WTC11 (cell line): ENCODE results near the gene ZNF235. TPM values are rescaled to one million over a fixed set of nuclear protein-coding genes. Genes with fewer than 3 reads are reported as not detected.

Experiments
- ATAC-seq: fragments of 200-7000 bp; cut with Tn5 transposase; 2 replicates; pipeline ENCODE4 v1.10.0; 2021; ENCODE audit warnings: mild to moderate bottlenecking, moderate library complexity
- CTCF ChIA-PET: fragments of 300-600 bp; sonication (Branson Sonifier 250); formaldehyde crosslinking; loops from one replicate; lab custom pipeline; 2021; ENCODE audit warnings: antibody characterized with exemption; lab: Charles Lee
- POLR2A ChIA-PET: fragments of 350-600 bp; sonication (Branson Sonifier 250); formaldehyde crosslinking; loops from one replicate; lab custom pipeline; 2021; ENCODE audit warnings: antibody characterized with exemption; lab: Charles Lee
- DNase-seq: peaks from one replicate; pipeline ENCODE4 v3.0.0; 2021; ENCODE audit warnings: low spot score
- H3K27ac Mint-ChIP-seq: 2 replicates; pipeline ENCODE4 v1.8.0; 2021; ENCODE audit warnings: mixed read lengths
- H3K27me3 Mint-ChIP-seq: 2 replicates; pipeline ENCODE4 v1.8.0; 2021; ENCODE audit warnings: low read depth, mild to moderate bottlenecking, moderate library complexity, mixed read lengths
- H3K36me3 Mint-ChIP-seq: 2 replicates; pipeline ENCODE4 v1.8.0; 2021; ENCODE audit warnings: mixed read lengths
- H3K4me1 Mint-ChIP-seq: 2 replicates; pipeline ENCODE4 v1.8.0; 2022; ENCODE audit warnings: mixed read lengths
- H3K4me3 Mint-ChIP-seq: 2 replicates; pipeline ENCODE4 v1.8.0; 2021; ENCODE audit warnings: mild to moderate bottlenecking, moderate library complexity, mixed read lengths
- H3K9me3 Mint-ChIP-seq: 2 replicates; pipeline ENCODE4 v1.8.0; 2021; ENCODE audit warnings: mixed read lengths
- ESRRA ChIP-seq: sonication (generic); formaldehyde crosslinking; IDR thresholded peaks from 2 replicates; pipeline ENCODE4 v1.8.1; 2022; ENCODE audit warnings: mild to moderate bottlenecking, missing genetic modification reagents, borderline replicate concordance
- FOXK1 ChIP-seq: sonication (generic); formaldehyde crosslinking; IDR thresholded peaks from 2 replicates; pipeline ENCODE4 v1.8.0; 2022; ENCODE audit warnings: mild to moderate bottlenecking, moderate library complexity, missing genetic modification reagents
- HMGXB4 ChIP-seq: sonication (generic); formaldehyde crosslinking; IDR thresholded peaks from 2 replicates; pipeline ENCODE4 v1.8.1; 2023; ENCODE audit warnings: mild to moderate bottlenecking, moderate library complexity, missing genetic modification reagents
- JAZF1 ChIP-seq: fragments of 250-450 bp; sonication (Bioruptor Pico); IDR thresholded peaks from 2 replicates; pipeline ENCODE4 v1.9.0; 2021; ENCODE audit warnings: moderate library complexity, mild to moderate bottlenecking, inconsistent platforms
- MYBL2 ChIP-seq: sonication (generic); formaldehyde crosslinking; IDR thresholded peaks from 2 replicates; pipeline ENCODE4 v1.8.1; 2023; ENCODE audit warnings: mild to moderate bottlenecking, moderate library complexity, missing genetic modification reagents
- PRDM15 ChIP-seq: sonication (generic); formaldehyde crosslinking; IDR thresholded peaks from 2 replicates; pipeline ENCODE4 v1.8.0; 2022; ENCODE audit warnings: missing genetic modification reagents
- PRRX2 ChIP-seq: fragments of 250-450 bp; sonication (Bioruptor Pico); IDR thresholded peaks from 2 replicates; pipeline ENCODE4 v1.8.0; 2021; ENCODE audit warnings: mild to moderate bottlenecking
- TCF7 ChIP-seq: sonication (generic); formaldehyde crosslinking; IDR thresholded peaks from 2 replicates; pipeline ENCODE4 v1.8.0; 2022; ENCODE audit warnings: mild to moderate bottlenecking, low read depth, missing genetic modification reagents, moderate library complexity
- ZNF138 ChIP-seq: sonication (generic); formaldehyde crosslinking; conservative IDR thresholded peaks from 2 replicates; pipeline ENCODE4 v1.8.1; 2022; ENCODE audit warnings: mild to moderate bottlenecking, moderate library complexity, missing genetic modification reagents
- ZNF232 ChIP-seq: sonication (generic); formaldehyde crosslinking; IDR thresholded peaks from 2 replicates; pipeline ENCODE4 v1.8.0; 2022; ENCODE audit warnings: mild to moderate bottlenecking, missing genetic modification reagents
- ZNF423 ChIP-seq: fragments of 250-450 bp; sonication (Bioruptor Pico); IDR thresholded peaks from 2 replicates; pipeline ENCODE4 v2.1.2; 2022; ENCODE audit warnings: mild to moderate bottlenecking, moderate library complexity
- ZNF512 ChIP-seq: sonication (generic); formaldehyde crosslinking; IDR thresholded peaks from 2 replicates; pipeline ENCODE4 v1.8.1; 2022; ENCODE audit warnings: missing genetic modification reagents, borderline replicate concordance
- ZNF671 ChIP-seq: fragments of 250-450 bp; sonication (Bioruptor Pico); IDR thresholded peaks from 2 replicates; pipeline ENCODE4 v1.8.0; 2021; ENCODE audit warnings: mild to moderate bottlenecking
- total RNA-seq: library from RNA; stranded (reverse); gene quantifications from 3 replicates; pipeline ENCODE4 v1.2.3, GENCODE V29; 2021
- TF ChIP-seq, protein P1 (sequence below): sonication (generic); formaldehyde crosslinking; IDR thresholded peaks from 2 replicates; pipeline ENCODE4 v1.8.1; 2023; ENCODE audit warnings: mild to moderate bottlenecking, missing genetic modification reagents
- TF ChIP-seq, protein P2 (sequence below): sonication (generic); formaldehyde crosslinking; IDR thresholded peaks from 2 replicates; pipeline ENCODE4 v1.8.1; 2022; ENCODE audit warnings: mild to moderate bottlenecking, missing genetic modification reagents, moderate library complexity, borderline replicate concordance
- TF ChIP-seq, protein P3 (sequence below): fragments of 250-450 bp; sonication (Bioruptor Pico); IDR thresholded peaks from 2 replicates; pipeline ENCODE4 v2.1.2; 2022; ENCODE audit warnings: mild to moderate bottlenecking, moderate library complexity
- TF ChIP-seq, protein P4 (sequence below): sonication (generic); formaldehyde crosslinking; IDR thresholded peaks from 2 replicates; pipeline ENCODE4 v1.8.1; 2022; ENCODE audit warnings: low read depth, mild to moderate bottlenecking, moderate library complexity, missing genetic modification reagents, borderline replicate concordance
- TF ChIP-seq, protein P5 (sequence below): fragments of 250-450 bp; sonication (Bioruptor Pico); IDR thresholded peaks from 2 replicates; pipeline ENCODE4 v1.9.0; 2021; ENCODE audit warnings: mild to moderate bottlenecking, borderline replicate concordance

The ZNF235 gene
- total RNA-seq, 1 experiment from 2014 or later = 3.9 TPM

GRCh38 chr19:44313231-44313630 is 8.4 kb upstream of the ZNF235 start:
- DNase-seq (no peak), ATAC-seq (no peak)
- Mint-ChIP-seq H3K27ac (no peak overlapping the region), H3K4me3 (no peak overlapping the region), H3K27me3 (peaks cover 25% of the 10 kb centered on the region), H3K9me3 (peaks cover 74% of the 10 kb centered on the region), H3K36me3 (peaks cover 41% of the 10 kb centered on the region), H3K4me1 (no peaks in the 10 kb centered on the region)
- CTCF ChIA-PET = interaction anchor here (0.7 kb wide), 1 partner anchor 267 kb away, joined by 4 read pairs; no protein-coding TSS in a partner anchor
- TF ChIP-seq ZNF671 (CRISPR knock-in tag) = no peak
- POLR2A ChIA-PET = no interaction called here

- Mint-ChIP-seq H3K27ac (no peak overlapping the region), H3K9me3 (peaks cover 48% of the 10 kb centered on the region), H3K36me3 (peaks cover 16% of the 10 kb centered on the region; the same call in 1 of the 2 replicates), H3K4me3 (no peak overlapping the region), H3K4me1 (peaks cover 8% of the 10 kb centered on the region), H3K27me3 (peaks cover 15% of the 10 kb centered on the region)
- ChIA-PET POLR2A (no interaction called here), CTCF (no interaction called here)
- ATAC-seq = no peak
- no peak for DNase-seq
- TF ChIP-seq MYBL2 (no peak), ESRRA (no peak), HMGXB4 (CRISPR knock-in tag) (no peak), ZNF512 (CRISPR knock-in tag) (no peak), TCF7 (no peak), JAZF1 (CRISPR knock-in tag) (no peak), ZNF138 (CRISPR knock-in tag) (no peak), ZNF423 (CRISPR knock-in tag) (no peak), PRRX2 (CRISPR knock-in tag) (no peak), FOXK1 (CRISPR knock-in tag) (no peak), ZNF232 (CRISPR knock-in tag) (no peak), PRDM15 (CRISPR knock-in tag) (no peak)
- TF ChIP-seq, protein P1, sequence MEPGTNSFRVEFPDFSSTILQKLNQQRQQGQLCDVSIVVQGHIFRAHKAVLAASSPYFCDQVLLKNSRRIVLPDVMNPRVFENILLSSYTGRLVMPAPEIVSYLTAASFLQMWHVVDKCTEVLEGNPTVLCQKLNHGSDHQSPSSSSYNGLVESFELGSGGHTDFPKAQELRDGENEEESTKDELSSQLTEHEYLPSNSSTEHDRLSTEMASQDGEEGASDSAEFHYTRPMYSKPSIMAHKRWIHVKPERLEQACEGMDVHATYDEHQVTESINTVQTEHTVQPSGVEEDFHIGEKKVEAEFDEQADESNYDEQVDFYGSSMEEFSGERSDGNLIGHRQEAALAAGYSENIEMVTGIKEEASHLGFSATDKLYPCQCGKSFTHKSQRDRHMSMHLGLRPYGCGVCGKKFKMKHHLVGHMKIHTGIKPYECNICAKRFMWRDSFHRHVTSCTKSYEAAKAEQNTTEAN (CRISPR knock-in tag) = no peak
- TF ChIP-seq, protein P2, sequence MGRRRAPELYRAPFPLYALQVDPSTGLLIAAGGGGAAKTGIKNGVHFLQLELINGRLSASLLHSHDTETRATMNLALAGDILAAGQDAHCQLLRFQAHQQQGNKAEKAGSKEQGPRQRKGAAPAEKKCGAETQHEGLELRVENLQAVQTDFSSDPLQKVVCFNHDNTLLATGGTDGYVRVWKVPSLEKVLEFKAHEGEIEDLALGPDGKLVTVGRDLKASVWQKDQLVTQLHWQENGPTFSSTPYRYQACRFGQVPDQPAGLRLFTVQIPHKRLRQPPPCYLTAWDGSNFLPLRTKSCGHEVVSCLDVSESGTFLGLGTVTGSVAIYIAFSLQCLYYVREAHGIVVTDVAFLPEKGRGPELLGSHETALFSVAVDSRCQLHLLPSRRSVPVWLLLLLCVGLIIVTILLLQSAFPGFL = no peak
- TF ChIP-seq, protein P3, sequence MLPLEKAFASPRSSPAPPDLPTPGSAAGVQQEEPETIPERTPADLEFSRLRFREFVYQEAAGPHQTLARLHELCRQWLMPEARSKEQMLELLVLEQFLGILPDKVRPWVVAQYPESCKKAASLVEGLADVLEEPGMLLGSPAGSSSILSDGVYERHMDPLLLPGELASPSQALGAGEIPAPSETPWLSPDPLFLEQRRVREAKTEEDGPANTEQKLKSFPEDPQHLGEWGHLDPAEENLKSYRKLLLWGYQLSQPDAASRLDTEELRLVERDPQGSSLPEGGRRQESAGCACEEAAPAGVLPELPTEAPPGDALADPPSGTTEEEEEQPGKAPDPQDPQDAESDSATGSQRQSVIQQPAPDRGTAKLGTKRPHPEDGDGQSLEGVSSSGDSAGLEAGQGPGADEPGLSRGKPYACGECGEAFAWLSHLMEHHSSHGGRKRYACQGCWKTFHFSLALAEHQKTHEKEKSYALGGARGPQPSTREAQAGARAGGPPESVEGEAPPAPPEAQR = no peak
- TF ChIP-seq, protein P4, sequence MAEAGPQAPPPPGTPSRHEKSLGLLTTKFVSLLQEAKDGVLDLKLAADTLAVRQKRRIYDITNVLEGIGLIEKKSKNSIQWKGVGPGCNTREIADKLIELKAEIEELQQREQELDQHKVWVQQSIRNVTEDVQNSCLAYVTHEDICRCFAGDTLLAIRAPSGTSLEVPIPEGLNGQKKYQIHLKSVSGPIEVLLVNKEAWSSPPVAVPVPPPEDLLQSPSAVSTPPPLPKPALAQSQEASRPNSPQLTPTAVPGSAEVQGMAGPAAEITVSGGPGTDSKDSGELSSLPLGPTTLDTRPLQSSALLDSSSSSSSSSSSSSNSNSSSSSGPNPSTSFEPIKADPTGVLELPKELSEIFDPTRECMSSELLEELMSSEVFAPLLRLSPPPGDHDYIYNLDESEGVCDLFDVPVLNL (CRISPR knock-in tag) = no peak
- TF ChIP-seq, protein P5, sequence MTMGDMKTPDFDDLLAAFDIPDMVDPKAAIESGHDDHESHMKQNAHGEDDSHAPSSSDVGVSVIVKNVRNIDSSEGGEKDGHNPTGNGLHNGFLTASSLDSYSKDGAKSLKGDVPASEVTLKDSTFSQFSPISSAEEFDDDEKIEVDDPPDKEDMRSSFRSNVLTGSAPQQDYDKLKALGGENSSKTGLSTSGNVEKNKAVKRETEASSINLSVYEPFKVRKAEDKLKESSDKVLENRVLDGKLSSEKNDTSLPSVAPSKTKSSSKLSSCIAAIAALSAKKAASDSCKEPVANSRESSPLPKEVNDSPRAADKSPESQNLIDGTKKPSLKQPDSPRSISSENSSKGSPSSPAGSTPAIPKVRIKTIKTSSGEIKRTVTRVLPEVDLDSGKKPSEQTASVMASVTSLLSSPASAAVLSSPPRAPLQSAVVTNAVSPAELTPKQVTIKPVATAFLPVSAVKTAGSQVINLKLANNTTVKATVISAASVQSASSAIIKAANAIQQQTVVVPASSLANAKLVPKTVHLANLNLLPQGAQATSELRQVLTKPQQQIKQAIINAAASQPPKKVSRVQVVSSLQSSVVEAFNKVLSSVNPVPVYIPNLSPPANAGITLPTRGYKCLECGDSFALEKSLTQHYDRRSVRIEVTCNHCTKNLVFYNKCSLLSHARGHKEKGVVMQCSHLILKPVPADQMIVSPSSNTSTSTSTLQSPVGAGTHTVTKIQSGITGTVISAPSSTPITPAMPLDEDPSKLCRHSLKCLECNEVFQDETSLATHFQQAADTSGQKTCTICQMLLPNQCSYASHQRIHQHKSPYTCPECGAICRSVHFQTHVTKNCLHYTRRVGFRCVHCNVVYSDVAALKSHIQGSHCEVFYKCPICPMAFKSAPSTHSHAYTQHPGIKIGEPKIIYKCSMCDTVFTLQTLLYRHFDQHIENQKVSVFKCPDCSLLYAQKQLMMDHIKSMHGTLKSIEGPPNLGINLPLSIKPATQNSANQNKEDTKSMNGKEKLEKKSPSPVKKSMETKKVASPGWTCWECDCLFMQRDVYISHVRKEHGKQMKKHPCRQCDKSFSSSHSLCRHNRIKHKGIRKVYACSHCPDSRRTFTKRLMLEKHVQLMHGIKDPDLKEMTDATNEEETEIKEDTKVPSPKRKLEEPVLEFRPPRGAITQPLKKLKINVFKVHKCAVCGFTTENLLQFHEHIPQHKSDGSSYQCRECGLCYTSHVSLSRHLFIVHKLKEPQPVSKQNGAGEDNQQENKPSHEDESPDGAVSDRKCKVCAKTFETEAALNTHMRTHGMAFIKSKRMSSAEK (CRISPR knock-in tag) = no peak
These were observed 3.2 kb upstream of the ZNF235 start for GRCh38 chr19:44308011-44308410.
